ENCODE results near the gene WFDC1. TPM values are rescaled to one million over a fixed set of nuclear protein-coding genes. Genes with fewer than 3 reads are reported as not detected.

Gene WFDC1
- polyA plus RNA-seq, 1 donor, result 2.6 TPM

GRCh38 chr16:84271866-84272265, 22.8 kb upstream of the WFDC1 start:
- DNase-seq, result no peak

- DNase-seq, result no peak
Measured at GRCh38 chr16:84272740-84273320, 21.8 kb upstream of the WFDC1 start.

- no peak for DNase-seq
Measured at GRCh38 chr16:84274515-84274914, 20.2 kb upstream of the WFDC1 start.

GRCh38 chr16:84275585-84276151, 19.0 kb upstream of the WFDC1 start:
- no peak for DNase-seq

GRCh38 chr16:84277244-84277823, 17.3 kb upstream of the WFDC1 start:
- DNase-seq, result peak; percentile 57

GRCh38 chr16:84278333-84278732, 16.3 kb upstream of the WFDC1 start:
- DNase-seq, result no peak

- no peak for DNase-seq
Measured at GRCh38 chr16:84278968-84279367, 15.7 kb upstream of the WFDC1 start.

- peak; percentile 46 for DNase-seq
Measured at GRCh38 chr16:84279881-84280280, 14.8 kb upstream of the WFDC1 start.

GRCh38 chr16:84281074-84281473, 13.6 kb upstream of the WFDC1 start:
- no peak for DNase-seq

GRCh38 chr16:84282533-84282932, 12.1 kb upstream of the WFDC1 start:
- DNase-seq, result no peak

- DNase-seq, result no peak
Measured at GRCh38 chr16:84283314-84284153, 11.1 kb upstream of the WFDC1 start.

GRCh38 chr16:84284154-84284722, 10.4 kb upstream of the WFDC1 start:
- peak; percentile 57 for DNase-seq

- no peak for DNase-seq
Measured at GRCh38 chr16:84286578-84287240, 8.0 kb upstream of the WFDC1 start.

- DNase-seq, result no peak
Measured at GRCh38 chr16:84288902-84289301, 5.8 kb upstream of the WFDC1 start.

- no peak for DNase-seq
Measured at GRCh38 chr16:84291226-84291625, 3.5 kb upstream of the WFDC1 start.

- no peak for DNase-seq
Measured at GRCh38 chr16:84292011-84292410, 2.7 kb upstream of the WFDC1 start.

- DNase-seq, result no peak
Measured at GRCh38 chr16:84293406-84293805, 1.3 kb upstream of the WFDC1 start.

- no peak for DNase-seq
Measured at GRCh38 chr16:84294117-84294516, 561 bp upstream of the WFDC1 start.

GRCh38 chr16:84295203-84295860, 654 bp downstream of the WFDC1 start:
- no peak for DNase-seq

- DNase-seq, result no peak
Measured at GRCh38 chr16:84298376-84298899, 3.8 kb downstream of the WFDC1 start.

- DNase-seq, result no peak
Measured at GRCh38 chr16:84299734-84300440, 5.2 kb downstream of the WFDC1 start.
